Activated CD8-positive, alpha-beta memory T cell treated with anti-CD3 and anti-CD28 coated beads for 1 hour (primary cell): Measurements from ENCODE around the gene ADGRA3.

Experiments used
- DNase-seq, 2 donors: peaks; one replicate each; pipeline ENCODE4 v3.0.0-alpha.2; 2020; ENCODE audit warnings: low read depth in 1 of 2; ENCODE audit errors: extremely low read depth in 1 of 2

The ADGRA3 gene, protein sequence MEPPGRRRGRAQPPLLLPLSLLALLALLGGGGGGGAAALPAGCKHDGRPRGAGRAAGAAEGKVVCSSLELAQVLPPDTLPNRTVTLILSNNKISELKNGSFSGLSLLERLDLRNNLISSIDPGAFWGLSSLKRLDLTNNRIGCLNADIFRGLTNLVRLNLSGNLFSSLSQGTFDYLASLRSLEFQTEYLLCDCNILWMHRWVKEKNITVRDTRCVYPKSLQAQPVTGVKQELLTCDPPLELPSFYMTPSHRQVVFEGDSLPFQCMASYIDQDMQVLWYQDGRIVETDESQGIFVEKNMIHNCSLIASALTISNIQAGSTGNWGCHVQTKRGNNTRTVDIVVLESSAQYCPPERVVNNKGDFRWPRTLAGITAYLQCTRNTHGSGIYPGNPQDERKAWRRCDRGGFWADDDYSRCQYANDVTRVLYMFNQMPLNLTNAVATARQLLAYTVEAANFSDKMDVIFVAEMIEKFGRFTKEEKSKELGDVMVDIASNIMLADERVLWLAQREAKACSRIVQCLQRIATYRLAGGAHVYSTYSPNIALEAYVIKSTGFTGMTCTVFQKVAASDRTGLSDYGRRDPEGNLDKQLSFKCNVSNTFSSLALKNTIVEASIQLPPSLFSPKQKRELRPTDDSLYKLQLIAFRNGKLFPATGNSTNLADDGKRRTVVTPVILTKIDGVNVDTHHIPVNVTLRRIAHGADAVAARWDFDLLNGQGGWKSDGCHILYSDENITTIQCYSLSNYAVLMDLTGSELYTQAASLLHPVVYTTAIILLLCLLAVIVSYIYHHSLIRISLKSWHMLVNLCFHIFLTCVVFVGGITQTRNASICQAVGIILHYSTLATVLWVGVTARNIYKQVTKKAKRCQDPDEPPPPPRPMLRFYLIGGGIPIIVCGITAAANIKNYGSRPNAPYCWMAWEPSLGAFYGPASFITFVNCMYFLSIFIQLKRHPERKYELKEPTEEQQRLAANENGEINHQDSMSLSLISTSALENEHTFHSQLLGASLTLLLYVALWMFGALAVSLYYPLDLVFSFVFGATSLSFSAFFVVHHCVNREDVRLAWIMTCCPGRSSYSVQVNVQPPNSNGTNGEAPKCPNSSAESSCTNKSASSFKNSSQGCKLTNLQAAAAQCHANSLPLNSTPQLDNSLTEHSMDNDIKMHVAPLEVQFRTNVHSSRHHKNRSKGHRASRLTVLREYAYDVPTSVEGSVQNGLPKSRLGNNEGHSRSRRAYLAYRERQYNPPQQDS (N-terminal part only)

DNA sequence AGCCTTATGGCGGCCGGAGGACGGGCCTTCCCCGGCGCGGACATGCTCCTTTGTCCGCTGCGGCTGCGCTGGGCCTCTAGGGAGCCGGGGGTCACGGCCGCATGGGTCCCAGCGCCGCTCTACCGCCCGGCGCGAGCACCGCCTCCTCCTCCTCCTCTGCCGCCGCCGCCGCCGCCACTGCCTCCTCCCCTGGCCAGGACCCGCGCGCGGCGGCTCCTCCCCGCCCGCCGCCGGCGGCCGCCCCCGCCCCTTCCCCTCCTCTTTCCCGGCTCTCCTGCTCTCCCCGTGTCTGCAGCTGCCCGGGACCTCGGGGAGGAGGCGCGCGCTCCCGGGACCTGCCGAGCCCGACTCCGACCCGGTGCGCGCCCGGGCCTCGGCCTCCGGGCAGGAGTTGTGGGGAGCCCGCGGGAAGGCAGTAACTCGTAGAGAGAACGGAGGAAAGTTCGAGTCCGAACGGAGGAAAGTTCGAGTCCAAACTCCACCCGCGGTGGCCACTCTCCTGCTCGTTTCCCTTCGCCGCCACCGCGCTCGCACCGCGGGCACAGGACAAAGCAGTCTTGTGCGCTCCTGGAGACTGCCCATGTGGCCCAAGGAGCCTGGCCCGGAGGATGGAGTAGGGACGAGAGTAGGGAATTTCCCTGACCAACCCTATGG is at the start of gene ADGRA3:
Gene ADGRA3 (minus strand): TSS at position 179 of the 654 bp plus-strand sequence. CDS start 282 bp downstream, outside the sequence.
- peak in 1 of 2 donors; percentile 13 for DNase-seq

DNA sequence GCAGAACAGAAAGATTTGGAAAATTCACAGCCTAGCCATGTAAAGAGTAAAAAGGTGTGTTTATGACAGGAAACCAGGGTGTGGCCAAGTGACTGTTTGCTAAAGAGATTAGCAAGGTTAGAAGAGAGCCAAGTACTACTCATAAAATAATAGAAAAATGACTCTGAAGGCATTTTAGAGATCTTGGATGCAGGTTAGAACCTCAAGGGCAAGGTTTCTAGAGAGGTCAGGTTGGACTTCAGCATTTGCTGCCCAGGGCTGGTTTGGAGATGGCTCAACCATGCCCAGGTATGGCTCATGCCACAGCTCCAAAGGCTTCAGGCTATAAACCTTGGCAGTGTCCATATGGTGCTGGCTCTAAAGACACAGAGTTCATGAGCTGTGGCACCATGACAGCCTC is 40.6 kb upstream of the ADGRA3 start:
- no peak for DNase-seq

DNA sequence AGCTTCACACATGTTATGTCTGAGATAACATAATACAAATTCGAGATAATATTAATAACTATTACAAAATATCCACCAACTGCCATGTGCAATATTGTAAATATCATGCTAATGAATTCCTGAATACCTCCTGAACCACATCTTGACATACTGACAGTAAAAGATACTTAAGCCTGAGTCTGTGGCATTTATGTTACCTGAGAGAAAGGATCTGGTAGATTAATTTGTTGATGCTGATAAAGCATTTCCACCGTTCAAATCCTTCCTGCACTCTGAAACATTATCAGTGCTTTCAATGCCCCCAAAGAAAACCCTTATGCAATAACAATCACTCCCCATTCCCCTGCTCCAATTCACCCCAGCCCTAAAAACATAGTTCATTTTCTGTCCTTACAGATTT is 38.8 kb upstream of the ADGRA3 start:
- no peak for DNase-seq

DNA sequence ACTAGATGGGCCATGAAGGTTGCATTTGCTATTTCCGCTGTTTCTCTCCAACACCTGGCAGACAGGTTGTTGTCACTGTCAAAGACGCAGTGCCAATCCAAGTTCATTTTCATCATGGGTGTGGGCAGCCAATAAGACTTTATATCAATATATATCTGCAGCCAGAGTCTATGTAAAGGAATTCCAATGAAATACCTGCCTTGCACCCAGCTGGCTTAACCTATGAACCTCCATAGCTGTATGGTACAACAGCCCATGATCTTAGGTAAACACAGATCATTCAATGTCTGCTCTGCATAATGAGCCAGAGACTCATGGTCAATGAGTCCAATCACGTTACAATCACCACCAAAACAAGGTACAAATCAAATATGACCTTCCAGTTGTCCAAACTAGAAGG is 37.7 kb upstream of the ADGRA3 start:
- no peak for DNase-seq

DNA sequence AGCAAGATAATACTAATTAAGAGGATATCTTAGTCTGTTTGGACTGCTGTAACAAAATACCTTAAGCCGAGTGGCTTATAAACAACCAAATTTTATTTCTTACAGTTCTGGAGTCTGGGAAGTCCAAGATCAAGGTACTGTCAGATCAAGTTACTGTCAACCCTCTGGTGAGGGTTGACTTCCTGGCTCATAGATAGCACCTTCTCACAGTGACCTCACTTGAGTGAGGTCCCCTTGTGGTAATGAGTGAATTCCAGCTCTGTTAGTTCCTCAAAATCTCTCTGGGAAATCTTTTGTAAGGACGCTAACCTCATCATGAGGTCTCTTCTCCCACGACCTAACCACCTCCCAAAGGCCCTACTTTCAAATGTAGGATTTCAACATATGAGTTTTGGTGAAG is 36.9 kb upstream of the ADGRA3 start:
- DNase-seq, result no peak

DNA sequence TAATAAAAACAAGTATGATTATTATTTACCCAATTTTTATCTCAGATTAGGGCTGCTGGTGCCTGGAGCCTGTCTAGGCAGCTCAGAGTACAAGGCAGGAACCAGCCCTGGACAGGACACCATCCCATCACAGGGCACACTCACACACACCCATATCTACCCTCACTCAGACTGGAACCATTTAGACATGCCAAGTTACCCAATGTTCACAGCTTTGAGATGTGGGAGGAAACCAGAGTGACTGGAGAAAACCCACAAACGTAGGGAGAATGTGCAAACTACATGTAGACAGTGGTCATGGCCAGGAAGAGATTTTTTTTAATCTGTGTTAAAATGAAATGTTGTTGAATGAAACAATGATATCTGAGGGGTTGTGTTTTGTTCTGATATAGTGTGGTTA is 35.7 kb upstream of the ADGRA3 start:
- no peak for DNase-seq

DNA sequence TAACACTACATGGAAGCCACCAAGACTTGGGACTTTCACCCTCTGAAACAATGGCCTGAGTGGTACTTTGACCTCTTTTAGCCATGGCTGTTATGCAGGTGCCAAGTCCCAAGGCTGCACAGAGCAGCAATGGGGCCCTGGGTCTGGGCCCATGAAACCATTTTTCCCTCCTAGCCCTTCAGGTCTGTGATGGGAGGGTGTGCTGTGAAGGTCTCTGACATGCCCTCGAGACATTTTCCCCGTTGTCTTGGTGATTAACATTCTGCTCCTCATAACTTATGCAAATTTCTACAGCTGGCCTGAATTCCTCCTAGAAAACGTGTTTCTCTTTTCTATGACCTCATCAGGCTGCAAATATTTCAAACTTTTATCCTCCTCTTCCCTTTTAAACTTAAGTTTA is 30.4 kb upstream of the ADGRA3 start:
- no peak for DNase-seq

DNA sequence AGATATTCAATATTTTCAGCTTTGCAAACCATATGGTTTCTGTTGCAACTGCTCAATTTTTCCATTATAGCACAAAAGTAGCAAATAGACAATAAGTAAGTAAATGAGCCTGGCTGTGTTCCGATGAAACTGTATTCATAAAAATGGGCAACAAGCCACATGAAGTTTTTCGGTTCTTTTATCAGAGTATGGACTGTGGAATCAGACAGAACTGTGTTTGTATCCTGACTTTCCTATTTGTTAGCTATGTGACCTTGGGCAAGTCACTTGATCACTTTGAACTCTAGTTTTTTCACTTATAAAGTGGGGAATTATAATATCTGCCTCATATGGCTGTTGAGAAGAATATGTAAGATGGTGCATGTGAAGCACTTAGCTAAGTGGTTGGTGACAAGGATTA is 23.4 kb upstream of the ADGRA3 start:
- no peak for DNase-seq

DNA sequence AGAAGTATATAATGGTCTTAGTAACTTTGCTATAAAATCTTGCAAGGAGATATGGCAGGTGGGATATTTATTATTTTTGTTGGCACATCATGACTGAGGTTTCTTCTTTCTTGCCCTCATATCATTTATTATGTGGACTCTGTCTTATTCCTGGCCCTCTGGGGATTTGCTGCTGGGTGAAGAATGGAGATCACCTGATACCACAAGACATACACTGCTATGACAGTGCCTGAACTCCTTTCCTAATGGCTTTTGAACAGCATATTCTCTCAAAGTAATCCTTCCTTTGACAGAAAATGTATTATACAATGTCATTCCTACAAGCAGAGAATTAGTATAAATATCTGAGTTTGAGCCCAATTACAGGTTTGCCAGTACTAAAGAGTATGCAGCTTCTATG is 22.0 kb upstream of the ADGRA3 start:
- no peak for DNase-seq

DNA sequence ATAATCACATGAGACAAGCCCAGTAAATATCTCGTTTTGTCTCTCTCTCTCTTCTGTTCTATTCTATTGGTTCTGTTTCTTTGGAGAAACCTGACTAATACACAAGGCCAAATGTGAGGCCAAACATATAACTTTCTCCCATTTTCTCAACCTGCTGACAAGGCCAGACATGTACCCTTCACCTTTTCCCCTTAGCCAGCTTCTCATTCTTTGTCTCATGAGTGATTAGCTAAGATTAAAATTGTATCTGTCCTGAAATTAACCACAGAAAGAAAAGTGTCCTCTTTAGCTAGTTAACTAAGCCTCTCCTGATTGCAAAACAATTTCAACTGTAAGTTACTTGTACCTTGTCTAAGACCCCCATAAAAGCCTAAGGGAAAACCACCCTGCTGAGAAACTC is 18.5 kb upstream of the ADGRA3 start:
- no peak for DNase-seq

DNA sequence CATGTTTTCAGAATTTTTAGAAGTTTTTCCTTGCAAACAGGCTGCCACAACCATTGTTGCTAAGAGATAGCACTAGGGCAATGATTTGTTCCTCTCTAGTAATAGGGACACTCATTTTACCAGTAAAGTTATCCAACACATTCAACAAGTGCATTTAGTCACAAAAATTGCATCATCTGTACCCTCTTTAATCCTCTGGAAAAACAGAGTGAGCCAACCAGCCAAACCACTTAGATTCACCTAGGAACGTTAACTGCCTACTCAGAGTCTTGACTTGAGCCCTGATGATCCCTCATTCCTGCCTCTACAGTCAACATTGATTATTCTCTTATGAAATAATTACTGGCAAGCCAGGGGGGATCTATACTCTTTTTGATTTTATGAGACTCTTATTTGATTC is 17.0 kb upstream of the ADGRA3 start:
- DNase-seq, result no peak

DNA sequence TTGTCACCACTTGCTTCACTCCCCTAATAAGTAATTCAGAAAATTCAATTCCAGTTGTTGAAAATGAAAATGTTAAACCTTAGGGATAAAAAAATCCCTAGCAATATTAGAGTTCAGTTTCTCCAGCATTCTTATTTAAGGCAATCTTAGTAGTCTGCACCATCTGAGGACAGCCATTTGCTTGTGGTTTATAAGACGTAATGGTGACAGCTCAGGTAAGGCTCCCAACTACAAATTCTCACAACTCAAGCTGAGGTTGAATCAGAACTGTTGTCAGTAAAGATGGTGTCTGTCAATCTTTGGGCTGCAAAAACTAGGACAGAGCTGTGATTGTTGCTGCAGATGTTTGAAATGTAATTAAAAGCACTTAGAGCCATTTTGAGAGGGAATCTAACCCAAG is 16.3 kb upstream of the ADGRA3 start:
- no peak for DNase-seq

DNA sequence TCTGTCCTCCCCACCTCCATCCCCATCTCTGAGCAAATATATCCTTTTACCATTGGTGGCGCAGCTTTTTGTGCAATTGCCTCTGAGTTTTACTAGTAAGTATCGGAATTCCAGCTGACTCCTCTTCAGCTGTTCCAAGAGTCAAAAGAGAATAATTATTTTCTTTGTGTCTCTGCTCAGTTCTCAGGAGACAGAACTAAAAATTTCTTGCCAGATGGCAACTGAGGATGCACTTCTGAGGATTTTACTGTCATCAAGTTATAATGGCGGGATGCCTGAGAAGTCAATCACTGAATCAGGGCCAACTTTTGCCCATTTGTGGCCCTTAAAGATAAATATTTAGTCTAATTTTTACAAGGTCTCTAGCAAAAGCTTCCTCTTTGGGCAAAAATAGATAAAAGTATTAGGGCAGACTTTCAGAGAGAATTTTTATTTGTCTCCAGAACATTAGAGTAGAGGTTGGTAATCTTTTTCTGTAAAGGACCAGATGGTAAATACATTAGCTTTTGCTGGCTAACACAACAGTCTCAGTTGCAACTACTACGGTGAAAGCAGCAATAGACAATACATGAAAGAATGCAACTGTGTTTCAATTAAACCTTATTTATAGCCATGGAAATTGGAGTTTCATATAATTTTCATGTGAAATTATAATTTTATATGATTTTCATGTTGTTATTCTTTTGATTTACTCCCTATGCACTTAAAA is 15.6 kb upstream of the ADGRA3 start:
- DNase-seq, result no peak

DNA sequence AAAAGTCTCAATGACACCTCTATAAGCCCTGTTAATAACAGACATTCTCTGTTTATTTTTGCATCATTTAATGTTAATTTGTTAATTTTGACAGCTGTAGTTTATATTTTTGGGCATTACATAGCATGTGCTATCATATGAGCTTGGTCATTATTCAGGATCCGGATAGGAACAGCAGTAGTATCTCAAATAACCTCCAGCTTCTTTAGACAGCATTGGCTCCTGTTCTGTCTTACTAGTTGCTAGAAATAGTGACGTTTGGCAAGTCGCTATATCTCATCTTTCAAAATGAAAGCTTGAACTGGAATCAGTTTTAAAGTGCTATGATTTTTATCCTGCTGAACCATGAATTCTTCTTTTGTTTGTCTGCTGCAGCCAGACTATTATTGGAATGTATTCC is 9.0 kb upstream of the ADGRA3 start:
- DNase-seq, result no peak

DNA sequence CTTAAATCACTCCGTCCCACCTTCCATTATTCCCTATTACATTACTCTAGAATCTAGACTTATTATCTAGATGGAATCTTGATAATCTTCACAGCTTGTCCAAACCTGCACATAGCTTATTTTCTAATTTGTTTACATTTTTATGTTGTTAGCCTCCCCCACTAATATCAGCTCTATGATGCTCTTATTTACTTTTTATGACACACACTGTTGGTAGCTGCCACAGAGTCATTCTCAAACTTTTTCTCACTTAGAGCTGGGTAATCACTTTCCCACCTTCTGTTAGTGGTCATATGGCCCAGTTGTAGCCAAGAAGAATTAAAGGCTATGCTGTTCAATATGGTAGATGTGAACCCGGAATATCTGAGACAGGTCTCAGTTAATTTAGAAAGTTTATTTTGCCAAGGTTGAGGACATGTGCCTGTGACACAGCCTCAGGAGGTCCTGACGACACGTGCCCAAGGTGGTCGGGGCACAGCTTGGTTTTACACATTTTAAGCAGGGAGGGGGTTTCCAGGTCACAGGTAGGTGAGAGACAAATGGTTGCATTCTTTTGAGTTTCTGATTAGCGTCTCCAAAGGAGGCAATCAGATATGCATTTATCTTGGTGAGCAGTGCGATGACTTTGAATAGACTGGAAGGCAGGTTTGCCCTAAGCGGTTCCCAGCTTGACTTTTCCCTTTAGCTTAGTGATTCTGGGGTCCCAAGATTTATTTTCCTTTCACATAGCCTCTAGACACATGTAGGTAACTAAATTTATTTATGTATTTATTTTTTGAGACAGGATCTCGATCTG is 7.0 kb upstream of the ADGRA3 start:
- no peak for DNase-seq

DNA sequence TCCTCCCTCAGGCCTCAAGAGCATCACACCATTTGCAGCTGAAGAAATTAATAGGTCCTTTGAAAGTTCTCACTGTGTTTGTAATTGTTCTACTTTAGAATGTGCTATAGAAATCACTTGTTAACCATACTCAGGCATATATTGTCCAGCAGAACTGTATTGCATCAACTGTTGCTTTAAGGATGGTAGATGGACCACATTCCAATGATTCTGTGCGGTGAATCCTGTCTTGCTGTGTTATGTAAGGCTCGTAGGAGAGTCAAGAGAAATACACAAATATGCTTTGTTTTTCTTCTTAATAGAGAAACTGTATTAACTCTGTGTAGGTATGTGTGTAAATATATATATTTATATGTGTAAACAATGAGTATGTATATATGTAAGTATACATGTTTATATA is 6.3 kb upstream of the ADGRA3 start:
- no peak for DNase-seq

DNA sequence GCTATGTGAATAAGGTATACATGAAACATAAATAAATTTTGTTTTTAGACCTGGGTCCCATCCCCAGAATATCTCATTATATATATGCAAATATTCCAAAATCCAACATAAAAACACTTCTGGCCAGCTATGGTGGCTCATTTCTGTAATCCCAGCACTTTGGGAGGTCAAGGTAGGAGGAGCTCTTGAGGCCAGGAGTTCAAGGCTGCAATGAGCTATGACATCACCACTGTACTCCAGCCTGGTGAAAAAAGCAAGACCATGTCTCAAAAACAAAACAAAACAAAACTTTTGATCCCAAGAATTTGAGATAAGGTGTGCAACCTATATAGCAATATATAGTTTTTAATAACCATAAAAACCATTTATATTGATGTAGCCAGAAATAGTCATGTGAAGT is 5.4 kb upstream of the ADGRA3 start:
- DNase-seq, result no peak

DNA sequence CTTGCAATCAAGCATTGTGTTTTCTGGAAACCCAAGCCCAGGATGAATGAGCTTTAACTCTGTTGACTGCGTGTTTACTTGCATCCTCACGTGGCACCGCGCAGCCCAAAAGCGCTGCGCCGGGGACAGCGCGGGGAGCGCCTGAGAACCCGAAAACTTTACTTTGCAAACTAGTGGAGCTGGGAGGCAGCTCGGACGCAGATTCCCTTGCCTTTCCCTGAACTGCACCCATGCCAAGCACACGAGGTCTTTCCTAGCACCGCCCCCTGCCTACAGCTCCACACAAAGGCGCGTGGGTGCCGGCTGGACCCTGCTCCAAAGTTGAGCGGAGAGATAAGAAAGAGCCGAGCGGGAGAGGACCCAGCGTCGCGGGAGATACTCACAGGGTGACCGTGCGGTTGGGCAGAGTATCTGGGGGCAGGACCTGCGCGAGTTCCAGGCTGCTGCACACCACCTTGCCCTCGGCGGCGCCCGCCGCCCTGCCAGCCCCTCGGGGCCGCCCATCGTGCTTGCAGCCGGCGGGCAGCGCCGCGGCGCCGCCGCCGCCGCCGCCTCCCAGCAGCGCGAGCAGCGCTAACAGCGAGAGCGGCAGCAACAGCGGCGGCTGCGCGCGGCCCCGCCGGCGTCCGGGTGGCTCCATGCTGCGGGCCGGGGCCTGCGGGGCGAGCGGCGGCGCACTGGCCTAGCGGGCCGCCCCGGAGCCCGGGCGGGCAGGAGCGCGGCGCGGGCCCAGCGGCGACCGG is 550 bp downstream of the ADGRA3 start:
- DNase-seq, result no peak

DNA sequence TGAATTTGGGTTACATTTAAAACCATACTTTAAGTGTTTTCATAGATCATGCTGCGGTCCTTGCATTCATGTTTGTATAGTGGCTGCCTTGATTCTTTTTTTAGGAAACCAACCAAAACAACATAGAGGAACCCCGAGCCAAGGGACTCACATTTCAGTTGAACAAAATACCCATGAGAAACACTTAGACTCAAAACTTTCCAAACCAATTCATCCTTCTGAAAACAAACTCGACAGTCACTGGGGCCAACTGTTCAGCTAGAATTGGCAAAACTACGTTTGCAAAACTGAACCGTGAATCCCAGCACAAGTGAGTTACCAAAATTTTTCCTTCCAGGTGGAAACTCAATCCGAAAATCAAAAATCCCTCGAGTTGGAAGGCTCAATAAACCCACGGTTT is 1.4 kb downstream of the ADGRA3 start:
- no peak for DNase-seq
